BJ (cell line): ENCODE measurements around the gene PTPRJ. TPM values are rescaled to one million over a fixed set of nuclear protein-coding genes. Genes with fewer than 3 reads are reported as not detected.

Experiments used
- CTCF ChIA-PET: fragments of 350-600 bp; formaldehyde crosslinking; extraction: SDS; loops from one replicate; lab custom pipeline; 2021; ENCODE audit warnings: antibody characterized with exemption, inconsistent platforms; lab: Yijun Ruan, JAX
- POLR2A ChIA-PET: fragments of 300-600 bp; sonication (Branson Sonifier 250); formaldehyde crosslinking; extraction: SDS; loops from one replicate; lab custom pipeline; 2021; ENCODE audit warnings: antibody characterized with exemption; lab: Charles Lee
- DNase-seq: peaks from one replicate; pipeline ENCODE4 v3.0.0-alpha.2; 2011; ENCODE audit warnings: low read depth
- H3K27me3 ChIP-seq: 2 replicates; pipeline ENCODE4 v1.6.0; 2011; ENCODE audit warnings: low read length; ENCODE audit not compliant: control insufficient read depth, insufficient read depth
- H3K36me3 ChIP-seq: 2 replicates; pipeline ENCODE4 v1.5.1; 2011; ENCODE audit warnings: low read length; ENCODE audit not compliant: control insufficient read depth, insufficient read depth
- H3K4me3 ChIP-seq: 2 replicates; pipeline ENCODE4 v1.5.1; 2011; ENCODE audit warnings: low read depth, mild to moderate bottlenecking, control low read depth, low read length
- CTCF ChIP-seq: IDR thresholded peaks from 2 replicates; pipeline ENCODE4 v1.5.1; 2011; ENCODE audit warnings: low read depth, mild to moderate bottlenecking, control low read depth, inconsistent platforms, low read length, moderate library complexity; ENCODE audit not compliant: insufficient read depth
- polyA plus RNA-seq: library from polyadenylated mRNA; depleted of rRNA; stranded (reverse); fragments of >200 nt; gene quantifications from 2 replicates; pipeline ENCODE4 v1.2.3, GENCODE V29; 2011

The PTPRJ gene
- polyA plus RNA-seq, 1 experiment: 3.8 TPM

- Histone ChIP-seq H3K36me3 (peaks cover 5% of the 10 kb centered on the region), H3K27me3 (no peaks in the 10 kb centered on the region), H3K4me3 (no peak overlapping the region)
- no peak for TF ChIP-seq CTCF
- ChIA-PET POLR2A (no interaction called here), CTCF (no interaction called here)
- DNase-seq: no peak
These were observed 182.5 kb downstream of the PTPRJ start for GRCh38 chr11:48162885-48163268.

GRCh38 chr11:48163360-48164100 lies 183.2 kb downstream of the PTPRJ start:
- ChIA-PET CTCF (interaction anchor here (0.6 to 1.0 kb wide), 2 partner anchors 9 to 159 kb away, joined by 3 read pairs; no protein-coding TSS in a partner anchor), POLR2A (no interaction called here)
- Histone ChIP-seq H3K27me3 (no peaks in the 10 kb centered on the region), H3K36me3 (peaks cover 5% of the 10 kb centered on the region), H3K4me3 (no peak overlapping the region)
- no peak for TF ChIP-seq CTCF
- no peak for DNase-seq

- ChIA-PET POLR2A (no interaction called here), CTCF (no interaction called here)
- Histone ChIP-seq H3K36me3 (peaks cover 3% of the 10 kb centered on the region; the same call in 1 of the 2 replicates), H3K27me3 (no peaks in the 10 kb centered on the region), H3K4me3 (no peak overlapping the region)
- no peak for TF ChIP-seq CTCF
- no peak for DNase-seq
These were observed 184.5 kb downstream of the PTPRJ start for GRCh38 chr11:48164836-48165235.

DNA sequence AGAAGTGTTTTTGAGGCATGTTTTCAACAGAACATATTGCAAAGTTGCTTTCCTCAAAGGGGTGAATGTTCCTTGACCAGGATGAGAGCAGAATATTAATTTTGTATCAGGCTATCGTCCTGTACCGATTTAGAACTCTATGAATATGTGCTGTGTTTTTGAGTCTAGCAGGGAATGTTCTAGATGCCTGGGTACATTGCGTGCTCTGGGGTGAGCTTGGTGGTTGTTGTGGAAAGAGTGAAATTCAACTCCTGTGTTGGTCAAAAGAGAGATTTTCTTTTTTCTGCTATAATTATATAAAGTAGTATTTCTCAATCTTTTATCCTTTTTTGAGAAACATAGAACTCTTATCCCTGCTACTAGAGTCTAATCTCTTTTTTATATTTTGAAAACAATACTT lies 185.1 kb downstream of the PTPRJ start:
- DNase-seq: no peak
- CTCF ChIA-PET: no interaction called here
- POLR2A ChIA-PET: no interaction called here
- Histone ChIP-seq H3K4me3 (no peak overlapping the region), H3K27me3 (no peaks in the 10 kb centered on the region), H3K36me3 (peaks cover 3% of the 10 kb centered on the region; the same call in 1 of the 2 replicates)
- TF ChIP-seq CTCF: no peak

DNA sequence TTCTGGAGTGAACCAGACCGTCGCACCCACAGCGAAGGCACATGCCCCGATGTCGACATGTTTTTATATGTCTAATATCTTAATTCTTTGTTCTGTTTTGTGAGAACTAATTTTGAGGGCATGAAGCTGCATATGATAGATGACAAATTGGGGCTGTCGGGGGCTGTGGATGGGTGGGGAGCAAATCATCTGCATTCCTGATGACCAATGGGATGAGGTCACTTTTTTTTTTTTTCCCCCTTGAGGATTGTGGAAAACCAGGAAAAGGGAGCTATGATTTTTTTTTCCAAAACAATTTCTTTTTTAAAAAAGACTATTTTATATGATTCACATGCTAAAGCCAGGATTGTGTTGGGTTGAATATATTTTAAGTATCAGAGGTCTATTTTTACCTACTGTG lies 187.0 kb downstream of the PTPRJ start:
- no peak for DNase-seq
- Histone ChIP-seq H3K4me3 (no peak overlapping the region), H3K27me3 (no peaks in the 10 kb centered on the region), H3K36me3 (peaks cover 3% of the 10 kb centered on the region; the same call in 1 of the 2 replicates)
- CTCF ChIA-PET: no interaction called here
- TF ChIP-seq CTCF: no peak
- POLR2A ChIA-PET: no interaction called here
